ENCODE measurements around the gene ACTR6.
A peak's percentile ranks its signal among the peaks of the same experiment; 100 is the strongest.
"Not testable (repeated sequence)": the region's sequence is repeated elsewhere in the genome, so short reads cannot be mapped to it uniquely, and the experiment has no call there.

Gene ACTR6

GRCh38 chr12:100188888-100189635 lies 11.6 kb upstream of the ACTR6 start:
- H3K27ac ChIP-seq (ENCODE audit: insufficient read depth in 1 of 2, low read depth in 1 of 2, low read length in 2 of 2, poor library complexity in 1 of 2, severe bottlenecking in 2 of 2); H3K27me3 ChIP-seq (replicated peaks in 2 of 5; ENCODE audit: control insufficient read depth in 4 of 5, insufficient read depth in 5 of 5, low read length in 4 of 5); H3K9me3 ChIP-seq (ENCODE audit: control extremely low read depth in 1 of 5, control insufficient read depth in 4 of 5, insufficient read depth in 2 of 5, low read depth in 1 of 5, low read length in 4 of 5); H3K4me1 ChIP-seq (ENCODE audit: control extremely low read depth in 1 of 4, control insufficient read depth in 4 of 4, insufficient read depth in 4 of 4, low read length in 3 of 4); DNase-seq; POLR2A ChIA-PET; H3K4me3 ChIP-seq (ENCODE audit: control insufficient read depth in 1 of 7, extremely low read depth in 1 of 7, insufficient read depth in 4 of 7, low read depth in 2 of 7, low read length in 6 of 7): not testable (repeated sequence)
- peaks cover 0 to 11% (median 4%) of the 10 kb centered on the region in 4 experiments for H3K36me3 ChIP-seq (ENCODE audit: control insufficient read depth in 4 of 4, insufficient read depth in 4 of 4, low read length in 3 of 4)
- WGBS (ENCODE audit: insufficient coverage) = 100% methylated on average over 5 of the region's 11 CpGs
- CTCF ChIA-PET = interaction anchor here (2.0 kb wide), 1 partner anchor 34 kb away, joined by 5 read pairs; no protein-coding TSS in a partner anchor

DNA sequence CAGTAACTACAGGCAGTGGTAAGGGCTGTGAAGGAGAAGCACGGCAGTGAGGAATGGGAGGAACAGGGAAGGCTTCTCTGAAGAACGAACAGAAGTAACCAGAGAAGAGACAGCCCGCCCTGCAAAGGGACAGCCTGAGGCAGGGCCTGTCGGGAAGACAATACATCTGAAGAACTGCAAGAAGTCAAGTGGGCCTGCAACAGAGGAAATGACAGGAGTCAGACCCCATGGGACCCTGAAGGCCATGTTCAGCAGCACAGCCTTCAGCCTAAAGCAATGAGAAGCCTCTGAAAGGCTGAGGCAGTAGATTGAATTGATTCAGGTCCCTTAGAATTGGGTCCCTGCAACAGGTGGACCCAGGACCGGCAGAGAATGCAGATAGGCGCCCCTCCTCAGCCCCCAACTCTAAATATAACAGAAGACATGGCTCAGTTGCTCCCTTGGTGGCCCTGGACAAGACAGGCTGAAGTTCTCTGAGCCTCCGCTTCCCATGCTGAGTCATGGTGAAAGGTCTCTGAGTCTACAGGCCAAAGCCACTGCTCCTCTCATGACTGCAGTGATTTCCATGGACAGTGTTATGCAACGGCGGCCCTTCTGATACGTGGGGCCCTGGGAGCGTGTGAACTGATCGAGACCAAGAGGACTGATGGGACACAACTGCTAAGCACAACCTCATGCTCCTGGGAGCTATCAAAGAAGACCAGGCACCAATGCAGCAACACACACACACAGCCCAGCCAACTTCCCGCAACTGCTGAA lies 10.8 kb upstream of the ACTR6 start:
- H3K27me3 ChIP-seq (replicated peaks in 2 of 5; ENCODE audit: control insufficient read depth in 4 of 5, insufficient read depth in 5 of 5, low read length in 4 of 5) = no peaks in the 10 kb centered on the region
- no peak overlapping the region for H3K4me3 ChIP-seq (ENCODE audit: control insufficient read depth in 1 of 7, extremely low read depth in 1 of 7, insufficient read depth in 4 of 7, low read depth in 2 of 7, low read length in 6 of 7)
- DNase-seq = no peak
- no peak overlapping the region for H3K27ac ChIP-seq (ENCODE audit: insufficient read depth in 1 of 2, low read depth in 1 of 2, low read length in 2 of 2, poor library complexity in 1 of 2, severe bottlenecking in 2 of 2)
- ChIA-PET POLR2A (no interaction called here), CTCF (no interaction called here)
- WGBS (ENCODE audit: insufficient coverage) = 97% methylated on average over 11 of the region's 13 CpGs
- H3K36me3 ChIP-seq (ENCODE audit: control insufficient read depth in 4 of 4, insufficient read depth in 4 of 4, low read length in 3 of 4) = peaks cover 0 to 14% (median 5%) of the 10 kb centered on the region in 4 experiments
- peaks cover 0 to 8% (median 0%) of the 10 kb centered on the region in 4 experiments for H3K4me1 ChIP-seq (ENCODE audit: control extremely low read depth in 1 of 4, control insufficient read depth in 4 of 4, insufficient read depth in 4 of 4, low read length in 3 of 4)
- H3K9me3 ChIP-seq (ENCODE audit: control extremely low read depth in 1 of 5, control insufficient read depth in 4 of 5, insufficient read depth in 2 of 5, low read depth in 1 of 5, low read length in 4 of 5) = no peaks in the 10 kb centered on the region

DNA sequence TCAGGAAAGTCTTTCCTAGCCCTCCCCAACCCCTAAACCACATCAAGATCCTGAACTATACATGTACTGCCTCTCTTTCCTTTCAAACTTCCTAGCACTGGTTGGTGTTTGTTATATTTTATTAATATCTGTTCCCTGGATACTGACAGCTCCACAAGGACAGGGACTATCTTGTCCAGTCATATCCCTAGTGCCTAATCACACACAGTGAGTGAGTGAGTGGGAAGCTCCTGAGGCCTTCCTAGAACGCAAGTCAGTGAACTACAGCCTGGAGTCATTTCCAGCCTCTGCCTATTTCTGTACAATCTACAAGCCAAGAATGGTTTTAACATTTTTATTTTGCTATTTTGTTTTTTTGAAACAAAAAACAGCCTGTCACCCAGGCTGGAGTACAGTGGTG lies 7.5 kb upstream of the ACTR6 start:
- Histone ChIP-seq H3K9me3 (ENCODE audit: control extremely low read depth in 1 of 5, control insufficient read depth in 4 of 5, insufficient read depth in 2 of 5, low read depth in 1 of 5, low read length in 4 of 5) (no peaks in the 10 kb centered on the region), H3K27me3 (replicated peaks in 2 of 5; ENCODE audit: control insufficient read depth in 4 of 5, insufficient read depth in 5 of 5, low read length in 4 of 5) (no peaks in the 10 kb centered on the region), H3K4me1 (ENCODE audit: control extremely low read depth in 1 of 4, control insufficient read depth in 4 of 4, insufficient read depth in 4 of 4, low read length in 3 of 4) (peaks cover 0 to 3% (median 0%) of the 10 kb centered on the region in 4 experiments), H3K4me3 (ENCODE audit: control insufficient read depth in 1 of 7, extremely low read depth in 1 of 7, insufficient read depth in 4 of 7, low read depth in 2 of 7, low read length in 6 of 7) (no peak overlapping the region), H3K27ac (ENCODE audit: insufficient read depth in 1 of 2, low read depth in 1 of 2, low read length in 2 of 2, poor library complexity in 1 of 2, severe bottlenecking in 2 of 2) (no peak overlapping the region), H3K36me3 (ENCODE audit: control insufficient read depth in 4 of 4, insufficient read depth in 4 of 4, low read length in 3 of 4) (peaks cover 0 to 11% (median 8%) of the 10 kb centered on the region in 4 experiments)
- POLR2A ChIA-PET = interaction anchor here (0.6 kb wide), 1 partner anchor 82 kb away, joined by 3 read pairs; no protein-coding TSS in a partner anchor
- CTCF ChIA-PET = no interaction called here
- WGBS (ENCODE audit: insufficient coverage) = 100% methylated on average over 1 of the region's 1 CpG
- DNase-seq = no peak

- Histone ChIP-seq H3K4me3 (ENCODE audit: control insufficient read depth in 1 of 7, extremely low read depth in 1 of 7, insufficient read depth in 4 of 7, low read depth in 2 of 7, low read length in 6 of 7) (no peak overlapping the region), H3K9me3 (ENCODE audit: control extremely low read depth in 1 of 5, control insufficient read depth in 4 of 5, insufficient read depth in 2 of 5, low read depth in 1 of 5, low read length in 4 of 5) (no peaks in the 10 kb centered on the region), H3K27me3 (replicated peaks in 2 of 5; ENCODE audit: control insufficient read depth in 4 of 5, insufficient read depth in 5 of 5, low read length in 4 of 5) (no peaks in the 10 kb centered on the region), H3K27ac (ENCODE audit: insufficient read depth in 1 of 2, low read depth in 1 of 2, low read length in 2 of 2, poor library complexity in 1 of 2, severe bottlenecking in 2 of 2) (no peak overlapping the region), H3K36me3 (ENCODE audit: control insufficient read depth in 4 of 4, insufficient read depth in 4 of 4, low read length in 3 of 4) (peaks cover 0 to 6% (median 4%) of the 10 kb centered on the region in 4 experiments), H3K4me1 (ENCODE audit: control extremely low read depth in 1 of 4, control insufficient read depth in 4 of 4, insufficient read depth in 4 of 4, low read length in 3 of 4) (peaks cover 3 to 29% (median 16%) of the 10 kb centered on the region in 4 experiments)
- 97% methylated on average over 4 of the region's 4 CpGs for WGBS (ENCODE audit: insufficient coverage)
- ChIA-PET CTCF (no interaction called here), POLR2A (no interaction called here)
- DNase-seq = no peak
Observed at GRCh38 chr12:100197486-100197885, 3.1 kb upstream of the ACTR6 start.

GRCh38 chr12:100199023-100199346 lies 1.6 kb upstream of the ACTR6 start:
- Histone ChIP-seq H3K9me3 (ENCODE audit: control extremely low read depth in 1 of 5, control insufficient read depth in 4 of 5, insufficient read depth in 2 of 5, low read depth in 1 of 5, low read length in 4 of 5) (no peaks in the 10 kb centered on the region), H3K4me3 (ENCODE audit: control insufficient read depth in 1 of 7, extremely low read depth in 1 of 7, insufficient read depth in 4 of 7, low read depth in 2 of 7, low read length in 6 of 7) (peak overlapping the region; percentile 52 to 99 (median 97)), H3K27ac (ENCODE audit: insufficient read depth in 1 of 2, low read depth in 1 of 2, low read length in 2 of 2, poor library complexity in 1 of 2, severe bottlenecking in 2 of 2) (no peak overlapping the region), H3K36me3 (ENCODE audit: control insufficient read depth in 4 of 4, insufficient read depth in 4 of 4, low read length in 3 of 4) (peaks cover 0 to 5% (median 2%) of the 10 kb centered on the region in 4 experiments), H3K27me3 (replicated peaks in 2 of 5; ENCODE audit: control insufficient read depth in 4 of 5, insufficient read depth in 5 of 5, low read length in 4 of 5) (no peaks in the 10 kb centered on the region), H3K4me1 (ENCODE audit: control extremely low read depth in 1 of 4, control insufficient read depth in 4 of 4, insufficient read depth in 4 of 4, low read length in 3 of 4) (peaks cover 3 to 29% (median 16%) of the 10 kb centered on the region in 4 experiments)
- DNase-seq = no peak
- POLR2A ChIA-PET = no interaction called here
- 45% methylated on average over 4 of the region's 6 CpGs for WGBS (ENCODE audit: insufficient coverage)
- CTCF ChIA-PET = interaction anchor here (0.8 kb wide), 1 partner anchor 44 kb away, joined by 3 read pairs; no protein-coding TSS in a partner anchor

- H3K27ac ChIP-seq (ENCODE audit: insufficient read depth in 1 of 2, low read depth in 1 of 2, low read length in 2 of 2, poor library complexity in 1 of 2, severe bottlenecking in 2 of 2) = peak overlapping the region in 1 of 2 experiments; percentile 90
- H3K4me3 ChIP-seq (ENCODE audit: control insufficient read depth in 1 of 7, extremely low read depth in 1 of 7, insufficient read depth in 4 of 7, low read depth in 2 of 7, low read length in 6 of 7) = peak overlapping the region; percentile 52 to 99 (median 97)
Observed at GRCh38 chr12:100199347-100200149, 1.1 kb upstream of the ACTR6 start.

More at GRCh38 chr12:100199347-100200149, 1.1 kb upstream of the ACTR6 start:
- no peaks in the 10 kb centered on the region for H3K27me3 ChIP-seq (replicated peaks in 2 of 5; ENCODE audit: control insufficient read depth in 4 of 5, insufficient read depth in 5 of 5, low read length in 4 of 5)
- ChIA-PET POLR2A (no interaction called here), CTCF (interaction anchor here (0.8 kb wide), 1 partner anchor 45 kb away, joined by 3 read pairs; no protein-coding TSS in a partner anchor)
- no peaks in the 10 kb centered on the region for H3K9me3 ChIP-seq (ENCODE audit: control extremely low read depth in 1 of 5, control insufficient read depth in 4 of 5, insufficient read depth in 2 of 5, low read depth in 1 of 5, low read length in 4 of 5)
- 0% methylated on average over 68 of the region's 79 CpGs for WGBS (ENCODE audit: insufficient coverage)
- H3K36me3 ChIP-seq (ENCODE audit: control insufficient read depth in 4 of 4, insufficient read depth in 4 of 4, low read length in 3 of 4) = peaks cover 0 to 5% (median 1%) of the 10 kb centered on the region in 4 experiments
- DNase-seq = peak; percentile 28 to 73 (median 57)
- peaks cover 3 to 29% (median 16%) of the 10 kb centered on the region in 4 experiments for H3K4me1 ChIP-seq (ENCODE audit: control extremely low read depth in 1 of 4, control insufficient read depth in 4 of 4, insufficient read depth in 4 of 4, low read length in 3 of 4)

Data from common myeloid progenitor, CD34-positive (primary cell).